GM19463 (cell line): Measurements from ENCODE around the gene NELL1.

Experiments
- ATAC-seq: cut with Tn5 transposase; IDR thresholded peaks from one replicate; pipeline ENCODE4 v1.9.1; 2021; ENCODE audit warnings: mild to moderate bottlenecking, moderate library complexity; ENCODE audit not compliant: unreplicated experiment

NELL1 gene

DNA sequence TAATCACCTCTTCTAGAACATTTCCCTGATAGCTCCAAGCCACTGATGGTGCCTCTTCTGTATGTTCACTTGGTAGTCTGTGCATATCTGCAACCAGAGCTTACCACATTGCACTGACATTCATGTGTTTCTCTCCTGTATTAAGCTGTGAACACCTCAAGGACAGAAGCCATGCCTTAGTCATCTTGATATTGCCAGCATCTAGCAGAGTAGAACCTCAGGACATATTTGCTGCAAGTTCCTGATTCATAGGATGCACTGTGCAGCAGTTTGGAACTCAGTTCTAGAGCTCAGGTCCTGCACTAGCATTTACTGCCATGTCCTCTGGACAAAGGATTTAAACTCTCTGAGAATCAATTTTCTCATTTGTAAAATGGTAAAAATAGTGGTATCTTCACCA, 801.1 kb downstream of the NELL1 start:
- no peak for ATAC-seq

DNA sequence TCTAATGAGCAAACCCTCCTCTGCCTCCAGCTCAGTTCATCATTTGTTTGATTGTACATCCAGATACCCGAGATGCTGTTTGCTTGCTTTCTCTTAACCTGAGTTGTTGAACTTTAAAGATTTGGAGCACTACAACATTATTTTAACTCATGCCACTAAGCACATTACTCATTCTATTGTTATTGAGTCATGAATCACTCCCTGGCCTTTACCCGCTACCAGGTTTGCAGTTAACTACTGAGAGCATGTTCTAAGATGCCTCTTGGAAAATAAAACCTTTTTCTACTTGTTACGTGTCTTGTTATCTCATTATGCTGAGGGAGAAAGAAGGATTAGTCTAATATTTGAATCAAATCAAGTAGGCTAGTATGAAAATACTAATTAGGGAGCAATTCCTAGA, 802.9 kb downstream of the NELL1 start:
- no peak for ATAC-seq

DNA sequence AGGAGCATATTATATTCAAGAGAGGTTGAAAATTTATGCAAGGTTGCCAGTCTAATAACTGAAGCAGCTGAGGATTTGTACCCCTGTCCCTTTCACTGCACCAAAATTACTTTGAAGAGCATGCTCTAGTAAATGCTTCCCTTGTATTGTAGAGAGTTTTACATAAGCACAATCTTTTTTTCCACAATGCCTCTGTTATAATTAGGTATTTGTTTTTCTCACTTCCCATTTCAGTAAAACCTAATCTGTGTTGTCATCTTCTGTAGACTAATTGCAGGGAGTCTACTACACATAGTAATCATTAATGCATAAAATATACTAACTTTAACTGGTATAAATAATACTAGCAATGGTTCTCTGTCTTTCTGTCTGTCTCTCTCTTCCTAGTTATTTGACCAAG, 805.1 kb downstream of the NELL1 start:
- no peak for ATAC-seq

GRCh38 chr11:21475276-21475675, 805.9 kb downstream of the NELL1 start:
- no peak for ATAC-seq

- no peak for ATAC-seq
Measured at GRCh38 chr11:21476588-21476987, 807.2 kb downstream of the NELL1 start.

DNA sequence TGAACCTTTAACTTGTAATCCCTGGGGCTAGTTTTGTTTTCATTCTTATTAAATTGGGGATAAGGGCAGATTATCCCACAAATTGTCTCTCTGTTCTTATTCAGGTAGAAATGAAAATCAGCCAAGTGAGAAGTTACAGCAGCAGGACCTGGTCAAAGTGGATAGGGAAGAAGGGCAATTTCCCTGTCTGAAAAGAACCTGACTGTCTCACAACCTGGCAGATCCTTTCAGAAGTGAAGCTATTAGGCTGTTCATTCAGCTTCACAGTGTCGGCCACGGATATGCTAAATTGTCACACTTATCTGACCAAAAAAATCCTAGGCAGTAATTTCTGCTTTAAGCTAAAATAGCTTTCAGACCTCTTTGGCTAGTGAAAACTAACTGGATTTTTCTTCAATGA, 810.9 kb downstream of the NELL1 start:
- no peak for ATAC-seq

DNA sequence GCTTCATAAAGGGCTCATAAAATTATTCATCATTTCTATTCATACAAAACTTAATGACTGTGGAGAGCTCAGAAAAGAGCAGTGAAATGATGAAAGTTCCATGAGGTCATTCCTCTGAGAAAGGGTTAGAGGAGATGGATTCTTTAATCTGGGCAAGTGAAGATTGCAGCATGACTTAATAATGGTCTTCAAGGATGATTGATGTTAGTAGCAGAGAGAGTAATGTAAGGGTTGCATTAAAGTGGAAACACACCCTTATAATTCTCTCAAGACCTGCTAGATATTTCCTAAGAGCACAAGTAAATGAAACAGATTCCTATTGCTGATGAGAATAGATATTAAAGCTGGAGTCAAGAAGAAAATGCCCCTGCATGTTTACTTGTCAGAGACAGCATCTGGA, 811.9 kb downstream of the NELL1 start:
- ATAC-seq = no peak

DNA sequence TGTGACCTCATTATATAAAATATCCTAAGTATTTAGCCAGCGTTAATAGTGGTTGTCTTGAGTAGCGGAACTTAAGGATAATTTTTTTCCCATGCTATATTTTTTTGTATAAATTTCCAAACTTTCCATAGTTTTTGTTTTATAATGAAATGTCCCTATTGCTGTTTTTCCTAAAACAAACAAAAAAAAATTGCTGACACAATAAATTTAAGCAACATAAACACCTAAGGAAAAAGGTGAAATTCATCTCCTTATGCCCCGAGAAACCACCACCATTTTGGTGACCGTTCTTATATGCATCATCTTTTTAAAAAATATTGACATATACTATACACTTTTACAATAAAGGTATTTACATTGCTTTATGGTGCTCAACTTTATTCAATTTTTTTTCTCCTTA, 814.7 kb downstream of the NELL1 start:
- ATAC-seq = no peak

DNA sequence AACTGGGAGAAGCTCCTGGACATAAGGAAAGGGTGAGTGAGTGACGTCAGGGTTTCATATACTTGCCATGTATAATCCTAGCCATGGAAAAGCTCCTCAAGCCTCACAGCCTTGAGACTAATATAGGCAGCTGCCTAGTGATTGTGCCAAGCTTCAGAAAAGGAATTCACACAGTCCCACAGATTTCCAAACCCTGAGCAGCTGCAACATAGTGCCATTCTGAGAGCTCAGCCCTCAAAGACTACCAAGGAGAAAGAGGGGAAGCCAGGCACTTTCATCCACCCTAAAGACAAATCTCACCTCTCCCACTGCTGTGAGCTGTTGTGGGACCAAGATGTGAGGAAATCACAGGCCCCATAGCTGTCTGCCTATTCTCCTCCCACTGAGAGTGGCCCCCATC, 815.6 kb downstream of the NELL1 start:
- no peak for ATAC-seq

- no peak for ATAC-seq
Measured at GRCh38 chr11:21485426-21485825, 816.0 kb downstream of the NELL1 start.

GRCh38 chr11:21489416-21490115, 820.2 kb downstream of the NELL1 start:
- no peak for ATAC-seq

DNA sequence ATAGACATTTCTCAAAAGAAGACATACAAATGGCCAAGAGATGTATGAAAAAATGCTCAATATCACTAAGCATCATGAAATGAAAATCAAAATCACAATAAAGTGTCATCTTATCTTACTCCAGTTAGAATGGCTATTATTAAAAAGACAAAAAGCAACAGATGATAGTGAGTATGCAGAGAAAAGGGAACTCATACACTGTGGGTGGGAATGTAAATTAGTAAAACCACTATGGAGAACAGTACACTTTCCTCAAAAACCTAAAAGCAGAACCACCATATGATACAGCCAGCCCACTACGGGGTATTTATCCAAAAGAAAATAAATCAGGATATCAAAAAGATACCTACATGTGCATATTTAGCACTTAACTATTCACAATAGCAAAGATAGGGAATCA, 823.5 kb downstream of the NELL1 start:
- ATAC-seq = no peak

GRCh38 chr11:21494946-21495345, 825.6 kb downstream of the NELL1 start:
- no peak for ATAC-seq

DNA sequence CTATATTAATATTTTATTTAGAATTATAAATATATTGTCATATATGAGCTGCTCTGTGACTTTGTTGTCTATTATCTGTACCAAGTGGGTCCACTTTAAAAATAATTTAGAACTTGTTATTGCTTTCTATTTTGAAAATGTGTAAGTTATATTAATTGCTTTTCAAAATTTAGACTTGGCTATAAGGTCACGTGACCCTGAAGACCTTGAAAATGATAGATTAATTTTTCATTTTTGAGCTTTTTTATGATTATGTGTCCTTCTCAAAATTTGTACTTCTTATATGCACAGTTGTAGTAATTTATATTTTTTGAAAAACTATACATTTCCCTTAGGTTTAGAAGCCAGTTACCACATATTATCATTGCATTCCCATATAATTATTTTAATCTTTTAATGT, 826.5 kb downstream of the NELL1 start:
- no peak for ATAC-seq

DNA sequence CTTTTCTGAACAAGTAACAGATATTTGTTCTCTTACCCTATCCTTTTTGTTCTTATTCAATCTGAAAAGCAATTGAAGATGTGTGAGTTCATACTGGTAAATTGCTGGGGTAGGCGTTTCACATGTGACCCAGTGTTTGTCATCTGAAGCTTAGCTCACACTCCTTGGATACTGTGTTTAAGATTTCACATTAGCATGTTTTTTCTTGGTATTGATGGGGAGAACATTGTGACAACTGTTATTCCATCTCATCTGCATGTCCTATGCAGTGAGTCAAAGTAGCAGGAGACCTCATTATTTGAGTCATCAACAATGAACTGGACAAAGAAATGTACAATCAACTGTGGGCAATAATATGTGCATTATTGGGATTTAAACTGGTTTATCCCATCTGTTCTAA, 831.9 kb downstream of the NELL1 start:
- ATAC-seq = no peak

GRCh38 chr11:21505070-21505469, 835.7 kb downstream of the NELL1 start:
- no peak for ATAC-seq

- peak; percentile 86 for ATAC-seq
Measured at GRCh38 chr11:21511835-21512440, 842.6 kb downstream of the NELL1 start.

GRCh38 chr11:21514316-21514715, 844.9 kb downstream of the NELL1 start:
- ATAC-seq = no peak

DNA sequence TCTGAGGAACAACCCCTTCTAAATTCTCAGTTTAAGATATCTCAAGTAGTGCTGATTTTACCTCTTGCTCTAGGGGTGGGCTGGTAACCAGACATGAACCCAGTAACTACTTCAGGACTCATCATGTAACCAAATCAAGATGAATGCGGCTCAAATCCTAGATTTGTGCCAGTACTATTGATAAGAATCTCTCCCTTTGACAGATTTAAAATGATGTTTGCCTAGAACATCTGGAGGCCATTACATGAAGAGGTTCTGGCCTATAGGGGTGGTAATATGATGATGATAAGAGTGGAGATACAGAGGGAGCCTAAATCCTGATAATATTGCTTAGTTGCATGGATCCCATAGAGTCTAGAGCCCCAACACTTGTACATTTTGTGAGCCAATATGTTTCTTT, 850.9 kb downstream of the NELL1 start:
- ATAC-seq = no peak

- no peak for ATAC-seq
Measured at GRCh38 chr11:21529187-21529586, 859.8 kb downstream of the NELL1 start.

DNA sequence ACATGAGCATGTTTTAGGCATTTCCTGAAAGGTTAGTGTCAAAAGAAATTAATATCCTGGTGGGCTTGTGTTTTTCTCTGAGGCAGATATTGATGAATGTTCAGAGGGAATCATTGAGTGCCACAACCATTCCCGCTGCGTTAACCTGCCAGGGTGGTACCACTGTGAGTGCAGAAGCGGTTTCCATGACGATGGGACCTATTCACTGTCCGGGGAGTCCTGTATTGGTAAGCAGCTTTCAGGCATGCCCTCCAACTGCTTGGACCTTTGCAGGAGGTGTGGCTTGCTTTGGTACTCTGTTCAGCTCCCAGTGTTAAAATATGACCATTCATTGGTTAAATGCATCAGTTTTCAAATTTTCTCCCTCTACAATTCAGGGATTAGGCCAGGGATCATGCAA, 864.9 kb downstream of the NELL1 start:
- ATAC-seq = no peak

DNA sequence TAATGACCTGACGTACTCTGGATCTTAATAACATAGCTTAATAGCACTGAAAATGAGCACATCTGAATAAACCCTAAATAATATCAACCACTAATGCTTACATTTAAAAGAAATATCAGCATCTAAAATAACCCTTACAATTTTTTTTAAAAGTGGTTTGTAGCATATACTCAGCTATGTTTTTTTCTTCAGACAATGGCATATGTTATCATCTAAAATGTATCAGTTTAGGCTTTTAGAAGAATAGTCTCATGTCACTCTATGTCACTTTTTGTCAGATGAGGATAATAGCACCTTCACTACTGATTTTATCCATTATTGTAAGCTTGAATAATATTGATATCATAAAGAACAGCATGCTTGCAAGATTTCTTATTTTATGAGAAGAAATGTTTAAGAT, 868.6 kb downstream of the NELL1 start:
- no peak for ATAC-seq

- no peak for ATAC-seq
Measured at GRCh38 chr11:21541187-21541751, 871.9 kb downstream of the NELL1 start.
